CD4-positive, alpha-beta T cell (primary cell): ENCODE measurements around the gene PTGIR. TPM values are rescaled to one million over a fixed set of nuclear protein-coding genes. Genes with fewer than 3 reads are reported as not detected.

Experiments used
- ATAC-seq: fragments of 200-7000 bp; cut with Tn5 transposase; one replicate; pipeline ENCODE4 v1.10.0; 2022; ENCODE audit warnings: mild to moderate bottlenecking; ENCODE audit not compliant: poor library complexity
- CTCF ChIA-PET: fragments of 350-600 bp; sonication (Branson Sonifier 250); formaldehyde crosslinking; loops from one replicate; lab custom pipeline; 2021; ENCODE audit warnings: antibody characterized with exemption, inconsistent platforms; lab: Charles Lee
- POLR2A ChIA-PET: fragments of 350-600 bp; sonication (Branson Sonifier 250); formaldehyde crosslinking; loops from one replicate; lab custom pipeline; 2021; ENCODE audit warnings: antibody characterized with exemption, inconsistent platforms; lab: Charles Lee
- DNase-seq, 14 experiments: peaks; one replicate each; pipeline ENCODE4 v3.0.0-alpha.2; 2013 to 2020; ENCODE audit warnings: mixed read lengths in 2 of 14
- H3K27ac ChIP-seq, 2 donors: one replicate each; pipeline versions ENCODE4 v1.5.1 to v1.7.0; 2013; ENCODE audit warnings: low read length in 2 of 2, low read depth in 1 of 2, mild to moderate bottlenecking in 1 of 2
- H3K27me3 ChIP-seq, 2 experiments: 1 replicate in 1 of 2; 2 replicates in 1 of 2; pipeline versions ENCODE4 v1.6.1 to v1.7.0; 2013; ENCODE audit warnings: low read length in 2 of 2, control low read depth in 1 of 2, mild to moderate bottlenecking in 1 of 2, moderate library complexity in 1 of 2; ENCODE audit not compliant: insufficient read depth in 2 of 2, control insufficient read depth in 1 of 2
- H3K36me3 ChIP-seq: one replicate; pipeline ENCODE4 v1.6.1; 2013; ENCODE audit warnings: low read length, control low read depth; ENCODE audit not compliant: insufficient read depth
- H3K4me1 ChIP-seq: one replicate; pipeline ENCODE4 v1.6.1; 2013; ENCODE audit warnings: low read length, control low read depth; ENCODE audit not compliant: insufficient read depth
- H3K4me3 ChIP-seq: one replicate; pipeline ENCODE4 v1.5.1; 2013; ENCODE audit warnings: mild to moderate bottlenecking, low read length, moderate library complexity
- H3K9me3 ChIP-seq, 2 experiments: 1 replicate in 1 of 2; 2 replicates in 1 of 2; pipeline versions ENCODE4 v1.6.1 to v1.7.0; 2013; ENCODE audit warnings: low read length in 2 of 2, mild to moderate bottlenecking in 2 of 2, control low read depth in 1 of 2, moderate library complexity in 1 of 2; ENCODE audit not compliant: control insufficient read depth in 1 of 2, insufficient read depth in 1 of 2
- H3K27ac Mint-ChIP-seq: one replicate; pipeline ENCODE4 v1.8.0; 2020; ENCODE audit warnings: mixed read lengths
- H3K27me3 Mint-ChIP-seq: one replicate; pipeline ENCODE4 v1.8.0; 2021; ENCODE audit warnings: mixed read lengths
- H3K36me3 Mint-ChIP-seq: one replicate; pipeline ENCODE4 v1.8.0; 2021; ENCODE audit warnings: low read depth, mixed read lengths
- H3K4me1 Mint-ChIP-seq: one replicate; pipeline ENCODE4 v1.8.0; 2021; ENCODE audit warnings: low read depth, mixed read lengths
- H3K4me3 Mint-ChIP-seq: one replicate; pipeline ENCODE4 v1.8.0; 2020; ENCODE audit warnings: mild to moderate bottlenecking, mixed read lengths
- H3K9me3 Mint-ChIP-seq: one replicate; pipeline ENCODE4 v1.8.0; 2020; ENCODE audit warnings: mixed read lengths
- intact Hi-C, 2 experiments: fragments of 100-400 bp; cut with DNase I in 1 of 2; cut with micrococcal nuclease in 1 of 2; formaldehyde crosslinking; loops; one replicate each; pipeline versions ENCODE4 v1.15.1 to v1.9.0; 2023 to 2025; cut with DNase I, micrococcal nuclease
- total RNA-seq, 174 experiments: library from RNA in 2 of 174; stranded (reverse) in 2 of 174; gene quantifications; one replicate each; pipeline ENCODE4 v1.2.3 and lab custom pipeline; 2021 to 2026
- TF ChIP-seq, protein P1 (sequence below): fragments of 200-600 bp; IDR thresholded peaks from one replicate; pipeline ENCODE4 v1.8.0; 2022; ENCODE audit warnings: antibody characterized with exemption, mild to moderate bottlenecking

PTGIR gene
- total RNA-seq, 2 experiments from 2014 or later, result 0.87 to 0.96 TPM

DNA sequence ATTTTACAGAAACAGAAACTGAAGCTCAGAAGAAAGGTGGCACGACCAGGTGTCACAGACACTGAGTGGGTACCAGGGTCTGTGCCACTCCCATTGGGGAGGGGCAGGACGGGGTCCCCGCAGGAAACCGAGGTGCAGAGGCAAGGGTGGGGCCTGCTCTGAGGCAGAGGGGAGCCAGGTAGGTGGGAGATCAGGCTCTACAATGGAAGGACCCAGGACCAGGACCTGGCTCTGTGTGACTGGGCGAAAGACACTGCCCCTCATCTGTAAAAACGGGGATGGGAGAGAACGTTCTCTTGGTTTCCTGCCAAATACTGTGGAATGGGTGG lies 2.8 kb downstream of the PTGIR start:
- H3K4me3 Mint-ChIP-seq, result peak overlapping the region; percentile 42

DNA sequence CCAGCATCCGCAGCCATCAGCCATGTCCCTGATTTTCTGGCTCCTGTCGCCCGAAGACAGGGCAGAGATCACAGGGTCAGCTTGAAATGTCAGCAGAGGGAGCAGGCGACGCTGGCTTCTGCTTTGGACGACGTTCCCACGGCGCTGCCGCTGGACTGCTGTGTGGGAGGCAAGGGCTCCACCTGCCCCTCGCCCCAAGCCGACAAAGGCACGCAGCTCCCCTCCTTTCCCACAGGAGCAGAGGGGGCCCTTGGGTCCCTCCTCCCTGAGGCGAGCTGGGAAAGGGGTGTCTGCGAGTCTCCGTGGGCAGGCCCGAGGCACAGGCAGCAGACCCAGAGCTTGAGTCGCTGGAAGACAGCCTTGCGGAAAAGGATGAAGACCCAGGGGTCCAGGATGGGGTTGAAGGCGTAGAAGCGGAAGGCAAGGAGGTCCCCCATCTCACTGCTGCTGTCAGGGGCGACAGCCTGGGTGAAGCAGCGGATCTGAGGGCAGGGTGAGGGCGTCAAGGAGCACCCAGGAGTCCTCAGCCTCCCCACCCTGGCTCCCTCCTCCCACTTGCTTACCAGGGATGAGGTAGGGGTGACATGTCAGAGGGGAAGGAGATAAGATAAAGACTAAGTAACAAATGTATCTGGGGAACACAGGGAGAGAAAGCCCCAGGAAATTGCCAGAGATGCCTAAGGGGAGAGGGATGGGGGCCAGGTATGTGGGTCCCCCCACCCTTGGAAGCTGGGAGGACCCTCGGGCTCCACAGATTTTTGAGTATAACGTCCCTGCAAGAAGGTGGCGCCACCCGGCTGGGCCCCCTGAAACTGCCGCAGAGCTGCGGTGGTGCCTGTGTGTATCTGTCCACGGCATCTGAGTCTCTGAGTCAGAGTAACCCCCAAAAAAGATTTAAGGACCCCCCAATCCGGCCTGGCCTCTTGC lies 3.4 kb downstream of the PTGIR start:
- peak overlapping the region; percentile 42 for H3K4me3 Mint-ChIP-seq

More for the DNA sequence above, 2.8 kb downstream of the PTGIR start:
- Mint-ChIP-seq H3K9me3 (no peaks in the 10 kb centered on the region), H3K36me3 (no peaks in the 10 kb centered on the region), H3K4me1 (peaks cover 51% of the 10 kb centered on the region), H3K27ac (peak overlapping the region; percentile 51), H3K27me3 (no peaks in the 10 kb centered on the region)
- H3K27me3 ChIP-seq, result no peaks in the 10 kb centered on the region
- peaks cover 84% of the 10 kb centered on the region for H3K4me1 ChIP-seq
- intact Hi-C loops, result no loop called here
- ATAC-seq (no peak), DNase-seq (peak in 1 of 14 experiments; percentile 15)
- TF ChIP-seq, protein P1, sequence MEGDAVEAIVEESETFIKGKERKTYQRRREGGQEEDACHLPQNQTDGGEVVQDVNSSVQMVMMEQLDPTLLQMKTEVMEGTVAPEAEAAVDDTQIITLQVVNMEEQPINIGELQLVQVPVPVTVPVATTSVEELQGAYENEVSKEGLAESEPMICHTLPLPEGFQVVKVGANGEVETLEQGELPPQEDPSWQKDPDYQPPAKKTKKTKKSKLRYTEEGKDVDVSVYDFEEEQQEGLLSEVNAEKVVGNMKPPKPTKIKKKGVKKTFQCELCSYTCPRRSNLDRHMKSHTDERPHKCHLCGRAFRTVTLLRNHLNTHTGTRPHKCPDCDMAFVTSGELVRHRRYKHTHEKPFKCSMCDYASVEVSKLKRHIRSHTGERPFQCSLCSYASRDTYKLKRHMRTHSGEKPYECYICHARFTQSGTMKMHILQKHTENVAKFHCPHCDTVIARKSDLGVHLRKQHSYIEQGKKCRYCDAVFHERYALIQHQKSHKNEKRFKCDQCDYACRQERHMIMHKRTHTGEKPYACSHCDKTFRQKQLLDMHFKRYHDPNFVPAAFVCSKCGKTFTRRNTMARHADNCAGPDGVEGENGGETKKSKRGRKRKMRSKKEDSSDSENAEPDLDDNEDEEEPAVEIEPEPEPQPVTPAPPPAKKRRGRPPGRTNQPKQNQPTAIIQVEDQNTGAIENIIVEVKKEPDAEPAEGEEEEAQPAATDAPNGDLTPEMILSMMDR, result no peak
- no peaks in the 10 kb centered on the region for H3K36me3 ChIP-seq
- CTCF ChIA-PET, result interaction anchor here (0.7 to 2.3 kb wide), 4 partner anchors 8 to 40 kb away, joined by 3 to 7 read pairs (median 4); no protein-coding TSS in a partner anchor
- H3K27ac ChIP-seq, result no peak overlapping the region
- no peak overlapping the region for H3K4me3 ChIP-seq
- H3K9me3 ChIP-seq, result no peaks in the 10 kb centered on the region
- POLR2A ChIA-PET, result interaction anchor here (0.6 to 2.0 kb wide), 3 partner anchors 10 to 22 kb away, joined by 3 to 9 read pairs (median 5); partner anchors contain the start of gene CALM3

DNA sequence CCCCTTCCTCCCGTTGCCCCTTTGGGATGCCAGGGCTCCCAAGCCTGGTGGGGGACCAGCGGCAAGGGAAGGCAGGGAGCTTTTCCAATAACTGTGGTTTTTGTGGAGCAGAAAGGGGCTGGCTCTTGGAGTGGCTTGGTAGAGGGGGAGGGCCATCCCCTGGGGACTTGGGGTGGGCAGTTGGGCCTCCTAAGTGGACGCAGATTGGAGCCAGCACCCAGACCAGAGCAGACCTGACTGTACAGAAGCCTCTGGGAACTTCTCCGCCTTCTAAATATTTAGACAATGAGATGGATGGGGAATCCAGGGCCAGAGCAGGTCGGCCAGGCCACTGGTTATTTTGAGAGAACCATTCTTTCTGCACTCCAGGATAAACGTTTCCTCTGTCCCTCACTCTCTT lies 4.2 kb downstream of the PTGIR start:
- CTCF ChIA-PET, result interaction anchor here (1.4 to 2.3 kb wide), 3 partner anchors 9 to 41 kb away, joined by 4 to 10 read pairs (median 7); no protein-coding TSS in a partner anchor
- H3K9me3 Mint-ChIP-seq, result no peaks in the 10 kb centered on the region
- H3K27ac Mint-ChIP-seq, result peak overlapping the region; percentile 20
- intact Hi-C loops, result no loop called here
- Histone ChIP-seq H3K36me3 (no peaks in the 10 kb centered on the region), H3K9me3 (no peaks in the 10 kb centered on the region), H3K4me3 (no peak overlapping the region), H3K27ac (peak overlapping the region in 1 of 2 donors; percentile 51), H3K4me1 (peaks cover 94% of the 10 kb centered on the region), H3K27me3 (no peaks in the 10 kb centered on the region)
- TF ChIP-seq, protein P1, result no peak
- no peaks in the 10 kb centered on the region for H3K27me3 Mint-ChIP-seq
- no peak for DNase-seq
- H3K4me1 Mint-ChIP-seq, result peaks cover 63% of the 10 kb centered on the region
- no peaks in the 10 kb centered on the region for H3K36me3 Mint-ChIP-seq
- POLR2A ChIA-PET, result interaction anchor here (1.1 to 2.1 kb wide), 4 partner anchors 8 to 20 kb away, joined by 3 to 10 read pairs (median 6); partner anchors contain the start of gene CALM3
- ATAC-seq, result no peak
- no peak overlapping the region for H3K4me3 Mint-ChIP-seq

More for the DNA sequence above, 3.4 kb downstream of the PTGIR start:
- Histone ChIP-seq H3K4me1 (peaks cover 90% of the 10 kb centered on the region), H3K9me3 (no peaks in the 10 kb centered on the region), H3K27me3 (no peaks in the 10 kb centered on the region), H3K36me3 (no peaks in the 10 kb centered on the region), H3K4me3 (no peak overlapping the region), H3K27ac (no peak overlapping the region)
- peaks cover 58% of the 10 kb centered on the region for H3K4me1 Mint-ChIP-seq
- no peaks in the 10 kb centered on the region for H3K36me3 Mint-ChIP-seq
- H3K9me3 Mint-ChIP-seq, result no peaks in the 10 kb centered on the region
- intact Hi-C loops, result no loop called here
- ATAC-seq, result no peak
- peak overlapping the region; percentile 51 for H3K27ac Mint-ChIP-seq
- TF ChIP-seq, protein P1, result no peak
- POLR2A ChIA-PET, result interaction anchor here (1.6 to 2.1 kb wide), 3 partner anchors 10 to 21 kb away, joined by 5 to 10 read pairs (median 9); partner anchors contain the start of gene CALM3
- peak in 1 of 14 experiments; percentile 9 for DNase-seq
- H3K27me3 Mint-ChIP-seq, result no peaks in the 10 kb centered on the region
- CTCF ChIA-PET, result interaction anchor here (0.7 to 2.3 kb wide), 4 partner anchors 8 to 41 kb away, joined by 3 to 7 read pairs (median 4); no protein-coding TSS in a partner anchor
